Loucy (cell line): Measurements from ENCODE around the gene CAMK1D.

Source experiments
- CTCF ChIP-seq: fragments of 200-600 bp; sonication (generic); conservative IDR thresholded peaks from 2 replicates; pipeline ENCODE4 v1.5.1; 2014; ENCODE audit warnings: mild to moderate bottlenecking, antibody characterized with exemption, low read length
- EZH2phosphoT487 ChIP-seq: fragments of 200-600 bp; IDR thresholded peaks from 2 replicates; pipeline ENCODE4 v1.6.1; 2018; ENCODE audit warnings: antibody characterized with exemption, mild to moderate bottlenecking, moderate library complexity, borderline replicate concordance

GRCh38 chr10:12408472-12408871 lies 59.1 kb downstream of the CAMK1D start:
- TF ChIP-seq CTCF (no peak), EZH2phosphoT487 (no peak)
